ENCODE results near the gene RPS3A. TPM values are rescaled to one million over a fixed set of nuclear protein-coding genes. Genes with fewer than 3 reads are reported as not detected.

Gene RPS3A
- total and polyA plus RNA-seq, 4 donors, result 1,247 to 2,958 (median 2,497) TPM

DNA sequence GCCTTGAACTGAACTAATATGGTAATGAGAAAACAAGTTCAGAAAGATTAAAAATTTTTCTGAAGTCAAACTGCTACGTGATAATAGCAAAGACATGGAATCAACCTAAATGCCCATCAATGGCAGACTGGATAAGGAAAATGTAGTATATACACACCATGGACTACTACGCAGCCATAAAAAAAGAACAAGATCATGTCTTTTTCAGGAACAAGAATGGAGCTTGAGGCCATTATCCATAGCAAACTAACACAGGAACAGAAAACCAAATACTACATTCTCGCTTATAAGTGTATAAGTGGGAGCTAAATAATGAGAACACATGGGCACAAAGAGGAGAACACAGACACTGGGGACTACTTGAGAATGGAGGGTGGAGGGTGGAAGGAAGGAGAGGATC is 4.3 kb upstream of the RPS3A start:
- WGBS, 2 donors, result 95 to 97% methylated on average over 3 of the region's 3 CpGs
- no peaks in the 10 kb centered on the region for H3K36me3 ChIP-seq (ENCODE audit: control insufficient read depth in 4 of 4, insufficient read depth in 4 of 4, low read length in 4 of 4)
- H3K27me3 ChIP-seq (ENCODE audit: control insufficient read depth in 3 of 3, insufficient read depth in 3 of 3, low read length in 2 of 3), result no peaks in the 10 kb centered on the region
- TF ChIP-seq, protein P1, sequence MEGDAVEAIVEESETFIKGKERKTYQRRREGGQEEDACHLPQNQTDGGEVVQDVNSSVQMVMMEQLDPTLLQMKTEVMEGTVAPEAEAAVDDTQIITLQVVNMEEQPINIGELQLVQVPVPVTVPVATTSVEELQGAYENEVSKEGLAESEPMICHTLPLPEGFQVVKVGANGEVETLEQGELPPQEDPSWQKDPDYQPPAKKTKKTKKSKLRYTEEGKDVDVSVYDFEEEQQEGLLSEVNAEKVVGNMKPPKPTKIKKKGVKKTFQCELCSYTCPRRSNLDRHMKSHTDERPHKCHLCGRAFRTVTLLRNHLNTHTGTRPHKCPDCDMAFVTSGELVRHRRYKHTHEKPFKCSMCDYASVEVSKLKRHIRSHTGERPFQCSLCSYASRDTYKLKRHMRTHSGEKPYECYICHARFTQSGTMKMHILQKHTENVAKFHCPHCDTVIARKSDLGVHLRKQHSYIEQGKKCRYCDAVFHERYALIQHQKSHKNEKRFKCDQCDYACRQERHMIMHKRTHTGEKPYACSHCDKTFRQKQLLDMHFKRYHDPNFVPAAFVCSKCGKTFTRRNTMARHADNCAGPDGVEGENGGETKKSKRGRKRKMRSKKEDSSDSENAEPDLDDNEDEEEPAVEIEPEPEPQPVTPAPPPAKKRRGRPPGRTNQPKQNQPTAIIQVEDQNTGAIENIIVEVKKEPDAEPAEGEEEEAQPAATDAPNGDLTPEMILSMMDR (IDR thresholded peaks at IDR 0.05; ENCODE audit: control extremely low read depth, extremely low read depth), result no peak
- H3K4me1 ChIP-seq (ENCODE audit: control insufficient read depth in 5 of 5, insufficient read depth in 5 of 5, low read length in 5 of 5), result peaks cover 0 to 2% (median 0%) of the 10 kb centered on the region in 5 donors
- no peak overlapping the region for H3K4me3 ChIP-seq
- no peak for DNase-seq
- H3K9me3 ChIP-seq (ENCODE audit: control insufficient read depth in 4 of 4, insufficient read depth in 3 of 4, low read length in 3 of 4), result no peaks in the 10 kb centered on the region
- ATAC-seq (ENCODE audit: insufficient read depth, low FRiP score), result no peak
- H3K27ac ChIP-seq (ENCODE audit: low read depth in 1 of 2, low read length in 1 of 2), result no peak overlapping the region
- no peak overlapping the region for H3K9ac ChIP-seq (ENCODE audit: insufficient read depth in 1 of 2, low read length in 2 of 2)

DNA sequence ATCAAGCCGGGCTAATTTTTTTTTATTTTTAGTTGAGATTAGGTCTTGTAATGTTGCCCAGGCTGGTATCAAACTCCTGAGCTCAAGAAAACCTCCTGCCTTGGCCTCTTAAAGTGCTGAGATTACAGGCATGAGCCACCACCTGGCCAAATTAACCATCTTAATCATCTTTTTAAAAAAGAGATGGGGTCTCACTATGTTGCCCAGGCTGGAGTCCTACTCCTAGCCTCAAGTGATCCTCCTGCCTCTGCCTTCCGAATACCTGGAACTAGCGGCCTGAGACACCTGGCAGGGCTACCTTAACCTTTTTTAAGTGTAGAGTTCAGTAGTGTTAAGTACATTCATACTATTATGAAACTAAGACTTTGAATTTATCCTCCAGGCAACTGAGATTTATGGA is 1.7 kb upstream of the RPS3A start:
- no peak for DNase-seq
- no peak overlapping the region for H3K9ac ChIP-seq (ENCODE audit: insufficient read depth in 1 of 2, low read length in 2 of 2)
- TF ChIP-seq, protein P1 (IDR thresholded peaks at IDR 0.05; ENCODE audit: control extremely low read depth, extremely low read depth), result no peak
- 86 to 97% methylated on average over 3 of the region's 3 CpGs for WGBS, 2 donors
- no peaks in the 10 kb centered on the region for H3K9me3 ChIP-seq (ENCODE audit: control insufficient read depth in 4 of 4, insufficient read depth in 3 of 4, low read length in 3 of 4)
- no peak for ATAC-seq (ENCODE audit: insufficient read depth, low FRiP score)
- H3K36me3 ChIP-seq (ENCODE audit: control insufficient read depth in 4 of 4, insufficient read depth in 4 of 4, low read length in 4 of 4), result peaks cover 2 to 8% (median 5%) of the 10 kb centered on the region in 4 donors
- H3K27me3 ChIP-seq (ENCODE audit: control insufficient read depth in 3 of 3, insufficient read depth in 3 of 3, low read length in 2 of 3), result no peaks in the 10 kb centered on the region
- no peak overlapping the region for H3K4me3 ChIP-seq
- H3K27ac ChIP-seq (ENCODE audit: low read depth in 1 of 2, low read length in 1 of 2), result no peak overlapping the region
- peaks cover 0 to 8% (median 3%) of the 10 kb centered on the region in 5 donors for H3K4me1 ChIP-seq (ENCODE audit: control insufficient read depth in 5 of 5, insufficient read depth in 5 of 5, low read length in 5 of 5)

DNA sequence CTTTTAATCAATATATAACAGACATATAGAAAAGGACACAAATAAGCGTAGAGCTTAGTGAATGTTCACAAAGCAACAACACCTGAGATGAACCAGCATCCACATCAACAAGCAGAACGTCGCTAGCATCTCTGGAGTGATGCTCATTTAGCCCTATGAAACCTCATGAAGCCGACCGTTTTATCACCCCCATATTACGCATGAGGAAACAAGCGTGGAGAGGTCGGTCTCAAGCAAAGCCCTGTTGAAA is 524 bp upstream of the RPS3A start:
- Histone ChIP-seq H3K4me1 (ENCODE audit: control insufficient read depth in 5 of 5, insufficient read depth in 5 of 5, low read length in 5 of 5) (peaks cover 0 to 8% (median 3%) of the 10 kb centered on the region in 5 donors), H3K27me3 (ENCODE audit: control insufficient read depth in 3 of 3, insufficient read depth in 3 of 3, low read length in 2 of 3) (no peaks in the 10 kb centered on the region), H3K9me3 (ENCODE audit: control insufficient read depth in 4 of 4, insufficient read depth in 3 of 4, low read length in 3 of 4) (no peaks in the 10 kb centered on the region), H3K4me3 (no peak overlapping the region), H3K36me3 (ENCODE audit: control insufficient read depth in 4 of 4, insufficient read depth in 4 of 4, low read length in 4 of 4) (peaks cover 5 to 17% (median 15%) of the 10 kb centered on the region in 4 donors), H3K9ac (ENCODE audit: insufficient read depth in 1 of 2, low read length in 2 of 2) (peak overlapping the region in 1 of 2 donors; percentile 78), H3K27ac (ENCODE audit: low read depth in 1 of 2, low read length in 1 of 2) (peak overlapping the region in 1 of 2 donors; percentile 20)
- peak; percentile 12 for ATAC-seq (ENCODE audit: insufficient read depth, low FRiP score)
- TF ChIP-seq, protein P1 (IDR thresholded peaks at IDR 0.05; ENCODE audit: control extremely low read depth, extremely low read depth), result no peak
- DNase-seq, result no peak
- WGBS, 2 donors, result 15 to 20% methylated on average over 8 of the region's 8 CpGs

DNA sequence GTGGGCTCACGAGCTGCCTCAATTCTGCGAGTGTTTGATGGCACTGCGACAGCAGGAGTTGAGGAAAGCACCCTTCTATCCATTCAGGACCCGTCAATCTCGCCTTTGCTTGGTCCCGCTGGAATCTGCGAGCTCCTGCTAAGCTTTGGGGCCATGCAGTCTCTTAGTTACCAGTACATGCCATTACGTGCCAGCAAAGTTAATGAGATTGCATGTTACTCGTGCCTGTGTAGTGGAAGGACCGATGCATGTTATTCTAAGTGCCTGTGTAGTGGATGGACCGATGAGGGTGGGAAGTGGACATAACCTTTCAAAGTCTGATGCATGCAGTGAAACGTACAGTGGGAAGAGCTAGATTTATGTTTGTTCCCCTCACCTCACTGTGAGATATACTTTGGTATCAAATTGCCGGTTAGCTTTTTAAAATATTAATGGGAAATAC is 569 bp downstream of the RPS3A start:
- Histone ChIP-seq H3K4me3 (peak overlapping the region; percentile 61), H3K9ac (ENCODE audit: insufficient read depth in 1 of 2, low read length in 2 of 2) (peak overlapping the region; percentile 100), H3K36me3 (ENCODE audit: control insufficient read depth in 4 of 4, insufficient read depth in 4 of 4, low read length in 4 of 4) (peaks cover 10 to 26% (median 21%) of the 10 kb centered on the region in 4 donors), H3K27me3 (ENCODE audit: control insufficient read depth in 3 of 3, insufficient read depth in 3 of 3, low read length in 2 of 3) (no peaks in the 10 kb centered on the region), H3K27ac (ENCODE audit: low read depth in 1 of 2, low read length in 1 of 2) (peak overlapping the region; percentile 77 to 93), H3K4me1 (ENCODE audit: control insufficient read depth in 5 of 5, insufficient read depth in 5 of 5, low read length in 5 of 5) (peaks cover 0 to 8% (median 3%) of the 10 kb centered on the region in 5 donors), H3K9me3 (ENCODE audit: control insufficient read depth in 4 of 4, insufficient read depth in 3 of 4, low read length in 3 of 4) (no peaks in the 10 kb centered on the region)
- ATAC-seq (ENCODE audit: insufficient read depth, low FRiP score), result peak; percentile 8
- TF ChIP-seq, protein P1 (IDR thresholded peaks at IDR 0.05; ENCODE audit: control extremely low read depth, extremely low read depth), result no peak
- DNase-seq, result peak in 1 of 3 donors; percentile 59
- 0 to 1% methylated on average over 13 of the region's 13 CpGs for WGBS, 2 donors
